ENCODE data around the gene IL22RA1.

Gene IL22RA1

GRCh38 chr1:24165500-24165899 lies 22.6 kb upstream of the IL22RA1 start:
- no peak for DNase-seq

GRCh38 chr1:24164004-24164403 lies 21.1 kb upstream of the IL22RA1 start:
- DNase-seq, result no peak

GRCh38 chr1:24162201-24162600 lies 19.3 kb upstream of the IL22RA1 start:
- DNase-seq, result no peak

- DNase-seq, result no peak
Measured at GRCh38 chr1:24161270-24161669, 18.3 kb upstream of the IL22RA1 start.

DNA sequence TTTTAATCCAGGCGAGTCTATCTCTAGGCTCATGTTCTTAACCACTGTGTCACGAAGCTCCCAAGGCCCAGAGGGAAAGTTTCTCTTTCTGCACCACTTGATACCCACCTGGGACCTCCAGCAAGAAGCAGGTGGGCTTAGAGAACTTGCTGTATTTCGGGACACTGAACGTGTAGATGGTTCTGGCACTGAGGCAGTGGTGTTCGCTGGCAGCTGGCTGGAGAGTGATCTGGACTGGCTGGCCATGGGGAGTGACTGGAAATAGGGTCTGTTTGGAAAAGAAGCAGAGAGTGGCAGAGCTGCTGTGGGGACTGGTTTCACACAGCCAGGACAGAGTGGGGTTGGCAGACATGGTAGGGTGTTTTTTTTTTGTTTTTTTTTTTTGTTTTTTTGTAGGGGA lies 16.4 kb upstream of the IL22RA1 start:
- DNase-seq, result no peak

DNA sequence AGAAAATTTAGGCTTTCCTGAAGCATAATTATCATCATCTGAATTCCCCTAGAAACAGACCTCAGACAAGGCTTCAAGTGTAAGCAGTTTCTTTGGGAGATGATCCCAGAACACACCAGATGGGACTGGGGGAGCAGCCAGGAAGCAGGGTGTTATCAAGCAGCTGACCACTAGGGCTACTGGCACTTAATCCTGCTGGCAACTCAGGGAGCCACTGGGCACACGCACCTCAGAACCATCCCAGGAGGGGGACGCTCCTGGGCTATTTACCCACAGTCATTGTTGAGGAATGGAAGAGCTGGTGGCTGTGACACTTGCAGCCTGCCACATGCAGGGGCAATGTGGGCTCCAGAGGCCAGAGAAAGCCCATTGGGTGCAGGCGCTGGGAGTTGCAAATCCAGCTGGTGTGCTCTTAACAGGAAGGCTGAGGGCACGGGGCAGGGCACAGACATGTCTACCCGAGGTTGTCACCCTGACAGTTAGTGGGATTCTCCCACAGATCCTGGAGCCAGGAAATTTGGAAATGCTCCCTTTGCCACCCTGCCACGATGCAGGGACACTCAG lies 15.1 kb upstream of the IL22RA1 start:
- DNase-seq, result no peak

DNA sequence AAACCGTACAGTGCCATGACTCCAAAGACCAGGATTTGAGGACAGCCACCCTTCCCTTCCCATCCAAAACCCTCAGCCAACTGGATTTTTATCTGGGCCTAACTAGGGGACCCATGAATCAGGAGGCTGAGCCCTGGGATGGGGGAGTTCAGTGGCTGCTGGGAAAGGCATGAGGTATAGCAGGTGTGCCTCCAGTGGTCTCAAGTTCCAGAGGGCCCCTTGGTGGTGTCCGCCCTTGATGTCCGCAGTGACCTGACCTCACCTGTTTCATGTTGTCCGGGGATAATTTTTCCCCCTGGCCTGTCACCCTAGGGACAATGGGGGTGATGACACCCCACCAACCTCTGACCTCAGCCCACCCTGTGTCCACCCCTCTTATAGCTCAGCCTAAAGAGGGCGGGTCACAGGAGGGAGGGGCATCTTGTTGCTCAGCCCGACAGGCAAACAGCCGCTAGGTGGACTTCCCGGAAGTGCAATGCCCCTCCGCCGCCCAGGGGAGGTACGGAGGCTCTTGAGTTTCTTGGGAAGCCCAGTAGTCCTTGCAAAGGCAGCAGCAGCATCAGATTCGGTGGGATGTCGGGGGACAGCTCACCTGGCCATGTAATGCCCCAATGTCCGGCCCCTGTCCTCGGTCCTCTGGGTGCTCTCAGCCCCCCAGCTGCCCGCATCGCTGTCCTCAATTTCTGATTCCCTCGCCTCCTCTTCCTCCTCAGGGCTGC lies 13.8 kb upstream of the IL22RA1 start:
- no peak for DNase-seq

DNA sequence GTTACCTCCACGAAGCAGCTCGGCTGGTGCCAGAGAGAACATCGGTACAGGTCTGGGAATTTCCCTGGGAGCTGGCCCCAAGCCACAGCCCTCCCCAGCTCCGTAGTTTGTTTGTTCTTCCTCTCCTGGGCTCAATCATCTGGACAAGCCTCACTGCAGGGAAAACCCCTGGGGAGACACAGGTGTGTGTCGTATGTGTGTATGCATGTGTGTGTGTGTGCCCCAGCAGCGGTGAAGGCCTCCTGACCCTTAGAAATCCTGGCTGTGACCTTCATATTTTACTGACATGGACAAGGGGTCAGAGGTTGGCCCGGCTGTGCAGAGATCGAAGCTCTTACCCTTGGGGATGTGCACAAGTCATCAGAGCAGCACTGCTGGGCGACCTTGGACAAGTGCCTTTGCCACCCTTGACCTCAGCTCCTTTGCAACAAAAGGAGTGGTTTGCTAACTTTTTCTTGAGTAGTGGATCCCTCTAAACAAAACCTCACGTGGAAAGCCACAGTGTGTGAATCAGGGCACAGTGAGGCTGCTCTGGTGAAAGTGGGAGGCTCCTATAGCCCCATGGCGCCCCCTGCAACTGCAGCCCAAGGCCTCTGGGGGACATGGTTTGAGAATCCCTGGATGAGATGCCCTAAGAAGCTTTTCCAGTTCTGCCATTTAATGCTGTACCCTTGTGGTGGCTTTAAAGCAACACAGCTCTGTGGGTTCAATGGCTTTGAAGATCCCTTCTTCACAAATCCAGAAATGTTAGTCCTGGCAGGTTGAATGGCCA lies 12.3 kb upstream of the IL22RA1 start:
- DNase-seq, result peak; percentile 89

GRCh38 chr1:24154215-24154614 lies 11.3 kb upstream of the IL22RA1 start:
- DNase-seq, result peak; percentile 66

DNA sequence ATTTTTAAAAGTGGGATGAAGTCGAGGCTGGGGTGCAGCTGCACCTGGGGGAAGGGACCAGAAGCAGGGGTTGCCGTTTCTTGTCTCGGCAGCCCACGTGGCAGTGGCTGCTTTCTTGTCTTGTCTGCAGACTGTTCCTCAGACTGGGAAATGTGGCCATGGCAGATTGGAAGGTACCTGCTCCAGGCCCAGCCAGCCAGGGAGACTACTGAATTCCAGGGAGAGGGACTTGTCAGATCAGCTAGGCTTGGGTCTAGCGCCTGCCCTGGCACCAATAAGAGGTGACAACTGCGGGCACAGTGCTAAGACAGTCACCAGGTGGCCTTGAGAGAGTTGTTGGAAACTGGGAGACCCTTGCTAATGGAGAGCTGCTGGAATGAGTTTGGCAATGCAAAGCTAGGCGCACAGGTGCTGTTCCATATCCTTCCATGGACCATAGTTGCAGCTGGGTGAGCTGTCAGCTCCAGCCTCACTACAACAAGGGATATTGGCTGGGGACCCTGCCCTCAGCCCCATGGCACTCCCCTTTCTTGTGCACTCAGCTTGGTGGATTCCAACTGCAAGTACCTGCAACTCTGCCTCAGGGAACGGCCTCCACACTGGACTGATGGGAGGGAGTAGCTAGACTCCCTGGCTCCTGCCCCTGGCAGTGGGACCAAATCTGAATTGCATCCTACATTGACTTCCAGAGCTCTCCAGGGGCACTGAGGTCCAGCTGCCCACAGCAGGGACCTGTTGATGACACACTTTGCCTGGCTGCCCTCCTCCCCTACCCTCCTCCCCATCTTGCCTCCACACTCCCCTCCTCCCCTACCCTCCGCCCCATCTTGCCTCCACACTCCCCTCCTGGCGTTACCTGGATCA lies 9.9 kb upstream of the IL22RA1 start:
- peak; percentile 24 for DNase-seq

DNA sequence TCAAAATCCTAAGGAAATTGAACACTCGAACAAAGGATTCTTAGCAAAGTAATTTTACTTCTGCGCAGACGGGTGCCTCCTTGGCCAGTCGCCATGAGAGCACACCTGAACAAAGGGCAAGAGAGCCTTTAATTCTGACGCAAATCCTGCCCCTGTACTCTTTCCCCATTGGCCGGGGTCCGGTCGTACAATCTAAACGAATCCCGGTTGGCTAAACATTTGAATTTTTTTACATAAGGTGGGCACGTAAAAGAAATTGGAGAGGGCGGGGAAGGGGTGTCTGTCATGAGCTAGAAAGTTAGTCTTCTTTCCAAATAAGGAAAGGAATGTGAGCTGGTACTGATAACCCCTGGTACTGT lies 8.2 kb upstream of the IL22RA1 start:
- peak; percentile 99 for DNase-seq

- DNase-seq, result peak; percentile 94
Measured at GRCh38 chr1:24150234-24151174, 7.6 kb upstream of the IL22RA1 start.

DNA sequence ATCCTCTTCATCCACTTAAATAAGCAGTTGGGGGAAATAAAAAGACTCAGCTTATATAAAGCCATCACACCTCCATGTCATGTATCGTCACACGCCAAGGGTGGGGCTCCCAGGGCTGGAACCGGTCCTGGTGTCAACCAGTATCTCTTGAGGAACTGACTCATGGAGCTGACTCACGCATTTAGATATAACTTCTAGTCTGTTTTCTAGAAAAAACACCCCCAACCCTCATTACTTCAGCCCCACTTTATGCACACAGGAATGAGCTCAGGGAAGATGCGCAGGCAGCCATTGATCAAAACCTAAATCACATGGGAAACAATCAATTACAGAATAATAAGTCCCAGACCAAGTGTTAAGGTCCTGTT lies 6.9 kb upstream of the IL22RA1 start:
- no peak for DNase-seq

GRCh38 chr1:24147816-24148215 lies 4.9 kb upstream of the IL22RA1 start:
- DNase-seq, result no peak

GRCh38 chr1:24147194-24147593 lies 4.3 kb upstream of the IL22RA1 start:
- DNase-seq, result no peak

DNA sequence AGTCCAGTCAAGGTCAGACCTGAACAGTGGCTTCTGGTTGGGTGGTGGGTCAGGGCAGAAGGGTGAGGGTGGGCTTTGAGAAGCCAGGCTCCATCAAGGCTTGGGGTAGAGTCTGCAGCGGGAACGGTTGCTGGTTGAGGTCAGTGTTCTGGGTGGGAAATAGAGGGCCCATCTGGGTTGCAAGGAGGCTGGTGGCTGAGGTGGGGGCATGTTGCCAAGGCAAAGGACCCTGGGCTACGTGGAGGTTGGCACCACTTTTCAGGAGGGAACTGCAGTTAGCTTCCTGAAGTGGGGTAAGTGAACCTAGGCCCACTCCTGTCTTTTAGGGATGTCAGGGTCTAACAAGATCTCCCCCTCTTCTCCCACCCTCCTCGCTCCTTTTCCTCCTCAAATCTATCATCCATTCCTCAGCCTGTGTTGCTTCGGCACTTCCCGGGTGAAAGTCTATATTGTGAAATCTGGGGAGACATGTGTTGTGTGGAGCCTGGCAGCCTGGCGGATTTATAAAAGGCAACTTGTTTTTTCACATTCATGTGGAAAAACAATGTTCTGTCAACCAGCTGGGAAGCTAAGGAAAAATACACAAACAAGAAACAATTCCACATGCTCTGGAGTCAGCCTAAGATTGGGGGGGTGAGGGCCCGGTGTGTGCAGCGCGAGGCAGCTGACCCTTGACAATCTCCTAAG lies 1.5 kb downstream of the IL22RA1 start:
- DNase-seq, result no peak

- no peak for DNase-seq
Measured at GRCh38 chr1:24140741-24141181, 2.2 kb downstream of the IL22RA1 start.

GRCh38 chr1:24139841-24140425 lies 3.0 kb downstream of the IL22RA1 start:
- DNase-seq, result no peak

DNA sequence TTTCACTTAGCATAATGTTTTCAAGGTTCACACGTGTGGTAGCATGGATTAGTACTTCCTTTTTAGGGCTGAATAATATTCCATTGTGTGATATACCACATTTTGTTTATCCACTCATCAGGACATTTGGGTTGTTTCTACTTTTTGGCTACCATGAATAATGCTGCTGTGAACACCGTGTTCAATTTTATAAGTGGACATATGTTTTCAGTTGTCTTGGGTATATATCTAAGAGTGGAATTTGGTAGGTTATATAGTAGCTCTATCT lies 3.8 kb downstream of the IL22RA1 start:
- DNase-seq, result no peak

- no peak for DNase-seq
Measured at GRCh38 chr1:24138476-24139221, 4.3 kb downstream of the IL22RA1 start.
